Measurements from ENCODE around the gene WDR48.

The WDR48 gene

DNA sequence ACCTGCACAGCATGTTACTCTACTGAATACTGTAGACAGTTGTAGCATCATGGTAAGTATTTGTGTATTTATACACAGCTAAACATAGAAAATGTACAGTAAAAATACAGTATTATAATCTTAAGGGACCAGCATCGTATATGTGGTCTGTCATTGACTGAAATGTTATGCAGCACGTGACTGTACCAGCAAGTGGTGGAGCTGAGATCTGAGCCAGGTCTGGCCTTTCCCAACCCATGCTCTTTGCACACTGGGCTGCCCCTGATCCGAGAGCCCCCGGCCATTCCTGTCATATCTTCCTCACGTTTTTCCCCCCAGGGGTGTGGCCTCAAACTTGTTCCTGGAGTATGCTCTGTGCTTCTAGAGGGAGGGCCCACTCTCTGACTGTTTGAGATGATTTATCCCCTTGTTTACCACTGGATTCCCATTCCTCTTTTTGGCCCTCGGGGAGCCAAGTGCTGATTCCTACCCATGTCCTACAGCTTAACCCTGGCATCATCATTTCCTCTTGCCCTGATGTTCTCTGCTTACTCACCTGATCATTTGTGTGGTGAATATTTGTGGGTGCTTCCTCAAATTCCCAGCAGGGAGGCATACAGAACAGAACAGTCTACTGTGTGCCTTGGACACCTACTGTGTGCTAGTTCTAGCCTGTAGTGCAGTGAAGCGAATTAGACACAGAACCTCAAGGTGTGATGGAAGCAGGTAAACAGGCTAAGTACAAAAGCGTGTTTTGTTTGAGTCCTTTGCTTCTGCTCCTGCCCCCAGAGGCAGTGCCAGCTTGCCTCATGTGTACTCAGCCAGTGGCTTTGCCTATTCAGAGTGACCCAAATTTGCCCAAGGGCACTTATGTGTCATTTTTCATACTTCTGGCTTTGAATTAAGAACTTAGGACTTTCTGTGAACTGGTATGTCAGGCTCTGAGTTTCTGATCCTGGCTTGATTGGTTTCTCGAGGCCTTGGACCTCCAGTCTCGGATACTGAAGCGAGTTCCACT lies 80.6 kb downstream of the WDR48 start:
- no peak overlapping the region for H3K4me3 ChIP-seq (ENCODE audit: low read depth, low read length)
- TF ChIP-seq, protein P1, sequence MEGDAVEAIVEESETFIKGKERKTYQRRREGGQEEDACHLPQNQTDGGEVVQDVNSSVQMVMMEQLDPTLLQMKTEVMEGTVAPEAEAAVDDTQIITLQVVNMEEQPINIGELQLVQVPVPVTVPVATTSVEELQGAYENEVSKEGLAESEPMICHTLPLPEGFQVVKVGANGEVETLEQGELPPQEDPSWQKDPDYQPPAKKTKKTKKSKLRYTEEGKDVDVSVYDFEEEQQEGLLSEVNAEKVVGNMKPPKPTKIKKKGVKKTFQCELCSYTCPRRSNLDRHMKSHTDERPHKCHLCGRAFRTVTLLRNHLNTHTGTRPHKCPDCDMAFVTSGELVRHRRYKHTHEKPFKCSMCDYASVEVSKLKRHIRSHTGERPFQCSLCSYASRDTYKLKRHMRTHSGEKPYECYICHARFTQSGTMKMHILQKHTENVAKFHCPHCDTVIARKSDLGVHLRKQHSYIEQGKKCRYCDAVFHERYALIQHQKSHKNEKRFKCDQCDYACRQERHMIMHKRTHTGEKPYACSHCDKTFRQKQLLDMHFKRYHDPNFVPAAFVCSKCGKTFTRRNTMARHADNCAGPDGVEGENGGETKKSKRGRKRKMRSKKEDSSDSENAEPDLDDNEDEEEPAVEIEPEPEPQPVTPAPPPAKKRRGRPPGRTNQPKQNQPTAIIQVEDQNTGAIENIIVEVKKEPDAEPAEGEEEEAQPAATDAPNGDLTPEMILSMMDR (conservative IDR thresholded peaks at IDR 0.05; ENCODE audit: low read depth, low read length): no peak
- DNase-seq (ENCODE audit: low read depth): no peak

- TF ChIP-seq, protein P1 (conservative IDR thresholded peaks at IDR 0.05; ENCODE audit: low read depth, low read length): no peak
- no peak for DNase-seq (ENCODE audit: low read depth)
- no peak overlapping the region for H3K4me3 ChIP-seq (ENCODE audit: low read depth, low read length)
These were observed 81.3 kb downstream of the WDR48 start for GRCh38 chr3:39133093-39133490.

GRCh38 chr3:39133822-39134221 lies 82.0 kb downstream of the WDR48 start:
- DNase-seq (ENCODE audit: low read depth): no peak
- TF ChIP-seq, protein P1 (conservative IDR thresholded peaks at IDR 0.05; ENCODE audit: low read depth, low read length): no peak
- H3K4me3 ChIP-seq (ENCODE audit: low read depth, low read length): no peak overlapping the region

DNA sequence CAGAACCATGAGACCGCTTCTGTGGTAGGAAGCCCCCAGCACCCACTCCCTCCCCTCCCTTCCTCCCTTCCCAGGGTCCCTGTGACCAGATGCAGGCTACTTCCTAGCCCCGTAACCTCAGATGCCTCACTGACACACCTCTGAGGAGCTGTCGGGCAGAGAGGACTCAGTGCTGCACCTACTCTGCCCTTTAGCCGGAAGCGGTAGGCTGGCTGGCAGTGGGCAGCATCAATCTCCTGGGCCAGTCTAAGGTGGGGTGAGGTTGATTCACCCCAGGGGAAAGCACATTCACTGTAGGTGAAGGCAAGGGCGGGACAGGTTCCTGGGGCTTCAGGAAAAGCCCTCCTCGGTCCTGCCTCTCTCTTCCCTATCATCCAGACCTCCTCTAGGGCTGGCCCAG lies 82.5 kb downstream of the WDR48 start:
- TF ChIP-seq, protein P1 (conservative IDR thresholded peaks at IDR 0.05; ENCODE audit: low read depth, low read length): no peak
- DNase-seq (ENCODE audit: low read depth): no peak
- no peak overlapping the region for H3K4me3 ChIP-seq (ENCODE audit: low read depth, low read length)

DNA sequence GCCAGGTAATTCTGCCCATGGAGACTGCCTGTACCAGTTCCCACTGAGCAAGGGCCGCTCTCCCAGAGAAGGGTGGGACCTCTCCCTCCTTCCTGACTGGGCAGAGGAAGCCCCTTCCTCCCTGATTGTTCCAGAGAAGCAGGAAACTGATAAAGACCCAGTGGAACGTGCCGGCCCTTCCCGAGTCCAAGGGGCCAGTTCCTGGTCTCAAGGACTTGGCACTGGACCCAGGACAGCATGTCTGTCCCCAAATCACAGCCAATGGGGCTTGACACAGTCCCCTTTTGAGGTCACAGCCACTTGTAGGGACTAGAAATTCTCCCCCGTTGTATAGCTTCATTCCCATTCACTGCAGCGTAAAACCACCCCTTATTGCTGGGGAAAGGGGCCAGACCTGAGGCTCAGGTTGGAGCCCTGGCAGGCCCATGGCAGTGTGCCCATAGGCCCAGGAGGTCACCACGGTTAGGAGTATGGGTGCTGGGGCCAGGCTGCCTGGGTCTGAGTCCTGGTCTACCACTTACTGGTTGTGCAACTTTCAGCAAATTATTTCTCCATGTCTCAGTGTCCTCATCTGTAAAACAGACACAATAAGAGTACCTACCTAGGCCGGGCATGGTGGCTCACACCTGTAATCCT lies 83.5 kb downstream of the WDR48 start:
- no peak overlapping the region for H3K4me3 ChIP-seq (ENCODE audit: low read depth, low read length)
- no peak for DNase-seq (ENCODE audit: low read depth)
- TF ChIP-seq, protein P1 (conservative IDR thresholded peaks at IDR 0.05; ENCODE audit: low read depth, low read length): no peak

GRCh38 chr3:39136533-39137434 lies 85.0 kb downstream of the WDR48 start:
- no peak for DNase-seq (ENCODE audit: low read depth)
- TF ChIP-seq, protein P1 (conservative IDR thresholded peaks at IDR 0.05; ENCODE audit: low read depth, low read length): no peak
- no peak overlapping the region for H3K4me3 ChIP-seq (ENCODE audit: low read depth, low read length)

Data from choroid plexus epithelial cell (primary cell).